GM12874 (cell line): ENCODE data around the gene SMIM14.

Experiments
- CTCF ChIP-seq: IDR thresholded peaks from 2 replicates; pipeline ENCODE4 v1.5.1; 2011; ENCODE audit warnings: low read depth, mild to moderate bottlenecking, control low read depth, low read length, moderate library complexity; ENCODE audit not compliant: insufficient read depth

The SMIM14 gene

GRCh38 chr4:39544580-39545315, 93.9 kb downstream of the SMIM14 start:
- no peak for TF ChIP-seq CTCF

- no peak for TF ChIP-seq CTCF
These were observed 95.6 kb downstream of the SMIM14 start for GRCh38 chr4:39543034-39543433.

- no peak for TF ChIP-seq CTCF
These were observed 96.1 kb downstream of the SMIM14 start for GRCh38 chr4:39542611-39543012.

- TF ChIP-seq CTCF = no peak
These were observed 96.6 kb downstream of the SMIM14 start for GRCh38 chr4:39541987-39542610.

GRCh38 chr4:39539089-39539611, 99.5 kb downstream of the SMIM14 start:
- no peak for TF ChIP-seq CTCF

DNA sequence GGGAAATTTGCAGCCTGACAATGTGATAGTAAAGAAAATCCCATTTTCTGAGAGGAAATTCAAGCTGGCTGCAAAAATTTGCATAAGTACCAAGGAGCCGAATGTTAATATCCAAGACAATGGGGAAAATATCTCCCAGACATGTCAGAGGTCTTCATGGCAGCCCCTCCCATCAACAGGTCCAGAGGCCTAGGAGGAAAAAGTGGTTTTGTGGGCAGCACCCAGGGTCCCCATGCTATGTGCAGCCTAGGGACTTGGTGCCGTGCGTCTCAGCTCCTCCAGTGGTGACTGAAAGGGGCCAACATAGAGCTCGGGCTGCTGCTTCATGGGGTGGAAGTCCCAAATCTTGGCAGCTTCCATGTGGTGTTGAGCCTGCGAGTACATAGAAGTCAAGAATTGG, 105.1 kb downstream of the SMIM14 start:
- no peak for TF ChIP-seq CTCF

DNA sequence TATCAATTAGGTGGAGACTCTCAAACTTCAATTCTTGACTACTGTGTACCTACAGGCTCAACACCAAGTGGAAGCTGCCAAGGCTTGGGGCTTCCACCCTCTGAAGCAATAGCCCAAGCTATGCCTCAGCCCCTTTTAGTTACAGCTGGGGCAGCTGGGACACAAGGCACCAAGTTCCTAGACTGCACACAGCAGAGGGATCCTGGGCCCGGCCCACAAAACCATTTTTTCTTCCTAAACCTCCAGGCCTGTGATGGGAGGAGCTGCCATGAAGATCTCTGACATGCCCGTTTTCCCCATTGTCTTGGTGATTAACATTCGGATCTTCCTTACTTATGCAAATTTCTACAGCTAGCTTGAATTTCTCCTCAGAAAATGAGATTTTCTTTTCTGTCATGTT, 108.0 kb downstream of the SMIM14 start:
- TF ChIP-seq CTCF = no peak
